Tibial nerve (tissue), 4 donors: ENCODE data around the gene HMCN2.
A peak's percentile ranks its signal among the peaks of the same experiment; 100 is the strongest.

Experiments used
- CTCF ChIP-seq, 5 experiments: fragments of 200-600 bp in 3 of 5; fragments of 450-650 bp in 2 of 5; sonication (generic) in 3 of 5; IDR thresholded peaks; one replicate each; pipeline ENCODE4 v1.5.1; 2016 to 2019; ENCODE audit warnings: antibody characterized with exemption in 5 of 5, mild to moderate bottlenecking in 3 of 5, moderate library complexity in 2 of 5
- EP300 ChIP-seq, 2 donors: sonication (generic); formaldehyde crosslinking; IDR thresholded peaks; one replicate each; pipeline ENCODE4 v1.6.1; 2017; ENCODE audit warnings: antibody characterized with exemption in 2 of 2, mild to moderate bottlenecking in 1 of 2
- POLR2A ChIP-seq, 2 donors: fragments of 450-650 bp; IDR thresholded peaks; one replicate each; pipeline ENCODE4 v1.6.1; 2017; ENCODE audit warnings: antibody characterized with exemption in 2 of 2, mild to moderate bottlenecking in 2 of 2, moderate library complexity in 2 of 2

GRCh38 chr9:130461218-130461630 is 195.7 kb downstream of the HMCN2 start:
- TF ChIP-seq CTCF (IDR thresholded peaks at IDR 0.05) (peak; percentile 82 to 94 (median 87)), POLR2A (IDR thresholded peaks at IDR 0.05) (no peak), EP300 (IDR thresholded peaks at IDR 0.05) (no peak)
